CD14-positive monocyte (primary cell): Measurements from ENCODE around the gene NIT1. TPM values are rescaled to one million over a fixed set of nuclear protein-coding genes. Genes with fewer than 3 reads are reported as not detected.

Experiments used
- DNase-seq, 3 donors: peaks; one replicate each; pipeline ENCODE4 v3.0.0-alpha.2; 2011 to 2022
- H2AFZ ChIP-seq: 2 replicates; pipeline ENCODE4 v1.6.0; 2012; ENCODE audit warnings: mild to moderate bottlenecking, low read depth, low read length, inconsistent platforms; ENCODE audit not compliant: insufficient read depth, poor library complexity, severe bottlenecking
- H3K27ac ChIP-seq, 2 donors: 1 replicate in 1 of 2; 2 replicates in 1 of 2; pipeline ENCODE4 v1.5.1; 2012 to 2013; ENCODE audit warnings: low read length in 2 of 2, control low read depth in 1 of 2, inconsistent platforms in 1 of 2, low read depth in 1 of 2, mild to moderate bottlenecking in 1 of 2
- H3K27me3 ChIP-seq, 2 donors: one replicate each; pipeline versions ENCODE4 v1.6.0 to v1.6.1; 2011 to 2013; ENCODE audit warnings: low read length in 2 of 2; ENCODE audit not compliant: control insufficient read depth in 2 of 2, insufficient read depth in 2 of 2
- H3K36me3 ChIP-seq, 2 donors: replicated peaks in 1 of 2; 1 replicate in 1 of 2; 2 replicates in 1 of 2; pipeline versions ENCODE4 v1.5.1 to v1.6.1; 2012 to 2013; ENCODE audit warnings: low read length in 2 of 2, control low read depth in 1 of 2, inconsistent platforms in 1 of 2, mild to moderate bottlenecking in 1 of 2; ENCODE audit not compliant: insufficient read depth in 2 of 2, control insufficient read depth in 1 of 2
- H3K4me1 ChIP-seq, 2 donors: 1 replicate in 1 of 2; 2 replicates in 1 of 2; pipeline versions ENCODE4 v1.5.1 to v1.6.1; 2012 to 2013; ENCODE audit warnings: low read length in 2 of 2, control low read depth in 1 of 2, inconsistent platforms in 1 of 2, mild to moderate bottlenecking in 1 of 2, moderate library complexity in 1 of 2; ENCODE audit not compliant: insufficient read depth in 2 of 2, control insufficient read depth in 1 of 2
- H3K4me2 ChIP-seq: replicated peaks from 2 replicates; pipeline ENCODE3; 2012; ENCODE audit warnings: low read length, moderate library complexity, mild to moderate bottlenecking; ENCODE audit not compliant: poor library complexity, severe bottlenecking; ENCODE audit errors: extremely low read depth
- H3K4me3 ChIP-seq, 3 experiments: fragments of 200-600 bp in 1 of 3; sonication (generic) in 1 of 3; replicated peaks in 1 of 3; 1 replicate in 2 of 3; 2 replicates in 1 of 3; pipeline ENCODE4 v1.5.1; 2011 to 2013; ENCODE audit warnings: low read length in 3 of 3, mild to moderate bottlenecking in 3 of 3, control low read depth in 2 of 3, low read depth in 2 of 3, inconsistent platforms in 1 of 3, moderate library complexity in 1 of 3
- H3K79me2 ChIP-seq: 2 replicates; pipeline ENCODE4 v1.6.0; 2012; ENCODE audit warnings: mild to moderate bottlenecking, control low read depth, inconsistent platforms, low read length, moderate library complexity; ENCODE audit not compliant: insufficient read depth
- H3K9ac ChIP-seq: 2 replicates; pipeline ENCODE4 v1.6.0; 2017; ENCODE audit warnings: low read length, mild to moderate bottlenecking; ENCODE audit not compliant: insufficient read depth, poor library complexity, severe bottlenecking
- H3K9me3 ChIP-seq, 2 donors: replicated peaks in 1 of 2; 1 replicate in 1 of 2; 2 replicates in 1 of 2; pipeline versions ENCODE4 v1.5.1 to v1.6.1; 2012 to 2013; ENCODE audit warnings: low read length in 2 of 2, control low read depth in 1 of 2; ENCODE audit not compliant: control insufficient read depth in 1 of 2, insufficient read depth in 1 of 2
- H4K20me1 ChIP-seq: 2 replicates; pipeline ENCODE4 v1.6.0; 2012; ENCODE audit warnings: mild to moderate bottlenecking, low read length, control low read depth, moderate library complexity; ENCODE audit not compliant: insufficient read depth
- H3K27ac Mint-ChIP-seq, 7 donors: one replicate each; pipeline ENCODE4 v1.8.0; 2020; ENCODE audit warnings: mild to moderate bottlenecking in 7 of 7, mixed read lengths in 7 of 7, moderate library complexity in 6 of 7, inconsistent platforms in 2 of 7
- H3K27me3 Mint-ChIP-seq, 3 donors: one replicate each; pipeline ENCODE4 v1.8.0; 2021 to 2022; ENCODE audit warnings: low read depth in 3 of 3, mild to moderate bottlenecking in 3 of 3, mixed read lengths in 3 of 3, moderate library complexity in 3 of 3, inconsistent platforms in 1 of 3
- H3K36me3 Mint-ChIP-seq, 2 donors: one replicate each; pipeline ENCODE4 v1.8.0; 2020; ENCODE audit warnings: mixed read lengths in 2 of 2, inconsistent platforms in 1 of 2, mild to moderate bottlenecking in 1 of 2
- H3K4me1 Mint-ChIP-seq: one replicate; pipeline ENCODE4 v1.8.0; 2020; ENCODE audit warnings: mild to moderate bottlenecking, mixed read lengths
- H3K4me3 Mint-ChIP-seq, 2 donors: one replicate each; pipeline ENCODE4 v1.8.0; 2020; ENCODE audit warnings: mild to moderate bottlenecking in 2 of 2, mixed read lengths in 2 of 2, moderate library complexity in 1 of 2
- H3K9me3 Mint-ChIP-seq, 7 donors: one replicate each; pipeline ENCODE4 v1.8.0; 2020 to 2022; ENCODE audit warnings: mixed read lengths in 7 of 7, mild to moderate bottlenecking in 6 of 7, moderate library complexity in 6 of 7, inconsistent platforms in 2 of 7
- WGBS: methylation state at CpG from one replicate; pipeline ENCODE4 v1.1.5; 2013; ENCODE audit warnings: missing lambda C conversion rate; ENCODE audit not compliant: insufficient coverage; 5-methylcytosine and 5-hydroxymethylcytosine counted together
- intact Hi-C, 2 donors: fragments of 100-400 bp; cut with micrococcal nuclease; formaldehyde crosslinking; loops; one replicate each; pipeline versions ENCODE4 v1.15.0 to v1.15.1; 2023
- polyA plus RNA-seq, 3 donors: library from polyadenylated mRNA; depleted of rRNA in 1 of 3; unstranded in 2 of 3; stranded (reverse) in 1 of 3; fragments of 300-500 nt in 2 of 3; fragments of >200 nt in 1 of 3; fragmentation: Illumina TruSeq in 2 of 3; gene quantifications; 1 replicate in 2 of 3; 2 replicates in 1 of 3; pipeline ENCODE4 v1.2.3, GENCODE V29; 2012 to 2021
- TF ChIP-seq, protein P1 (sequence below): fragments of 200-600 bp; IDR thresholded peaks from one replicate; pipeline ENCODE4 v1.8.0; 2022; ENCODE audit warnings: antibody characterized with exemption, mild to moderate bottlenecking

NIT1 gene
- polyA plus RNA-seq, 3 donors = 28.4 to 84.7 (median 35.7) TPM

DNA sequence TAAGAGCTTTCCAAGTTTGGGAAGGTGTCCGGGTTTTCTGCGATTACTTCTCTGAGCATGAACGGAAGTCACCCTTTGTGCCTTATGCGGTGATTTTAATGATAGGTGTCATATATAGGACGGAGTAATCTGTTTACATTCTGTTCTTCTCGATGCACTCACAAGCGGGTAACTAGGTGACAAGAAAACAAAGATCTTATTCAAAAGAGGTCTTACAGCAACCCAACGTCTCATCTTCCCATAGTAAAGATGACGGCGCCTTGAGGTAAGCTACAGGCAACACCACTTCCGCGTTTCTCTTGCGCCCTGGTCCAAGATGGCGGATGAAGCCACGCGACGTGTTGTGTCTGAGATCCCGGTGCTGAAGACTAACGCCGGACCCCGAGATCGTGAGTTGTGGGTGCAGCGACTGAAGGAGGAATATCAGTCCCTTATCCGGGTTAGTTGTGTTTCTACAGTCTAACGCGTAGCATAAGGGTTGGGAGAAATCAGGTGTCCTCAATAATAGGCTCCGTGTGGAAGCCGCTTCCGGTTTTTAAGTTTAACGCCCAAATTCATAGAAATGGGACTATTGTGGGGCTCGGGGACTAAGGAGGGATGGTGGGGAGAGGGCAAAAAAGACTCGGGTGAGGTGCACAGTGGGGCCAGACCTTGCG, 35.9 kb downstream of the NIT1 start, which contains the start of gene UFC1:
TSS of gene UFC1 (plus strand) at position 297 of the 656 bp plus-strand sequence. CDS start at position 317, 20 bp downstream.
- Histone ChIP-seq H3K4me2 (peak within 1 kb of the TSS; percentile 81), H3K27ac (peak within 1 kb of the TSS; percentile 96 to 98), H3K79me2 (peaks cover 20% of the 10 kb centered on the region), H3K9ac (peak within 1 kb of the TSS; percentile 88), H3K36me3 (peaks cover 17 to 20% of the 10 kb centered on the region in 2 donors), H3K4me3 (peak within 1 kb of the TSS; percentile 80 to 98 (median 95)), H2AFZ (peak within 1 kb of the TSS; percentile 87), H3K27me3 (no peaks in the 10 kb centered on the region), H3K9me3 (no peaks in the 10 kb centered on the region), H3K4me1 (peaks cover 16 to 22% of the 10 kb centered on the region in 2 donors), H4K20me1 (no peaks in the 10 kb centered on the region)
- Mint-ChIP-seq H3K27ac (peak within 1 kb of the TSS; percentile 98 to 100 (median 100)), H3K4me3 (peak within 1 kb of the TSS; percentile 94 to 98), H3K27me3 (no peaks in the 10 kb centered on the region), H3K36me3 (peaks cover 10 to 24% of the 10 kb centered on the region in 2 donors), H3K4me1 (peaks cover 23% of the 10 kb centered on the region), H3K9me3 (no peaks in the 10 kb centered on the region)
- TF ChIP-seq, protein P1, sequence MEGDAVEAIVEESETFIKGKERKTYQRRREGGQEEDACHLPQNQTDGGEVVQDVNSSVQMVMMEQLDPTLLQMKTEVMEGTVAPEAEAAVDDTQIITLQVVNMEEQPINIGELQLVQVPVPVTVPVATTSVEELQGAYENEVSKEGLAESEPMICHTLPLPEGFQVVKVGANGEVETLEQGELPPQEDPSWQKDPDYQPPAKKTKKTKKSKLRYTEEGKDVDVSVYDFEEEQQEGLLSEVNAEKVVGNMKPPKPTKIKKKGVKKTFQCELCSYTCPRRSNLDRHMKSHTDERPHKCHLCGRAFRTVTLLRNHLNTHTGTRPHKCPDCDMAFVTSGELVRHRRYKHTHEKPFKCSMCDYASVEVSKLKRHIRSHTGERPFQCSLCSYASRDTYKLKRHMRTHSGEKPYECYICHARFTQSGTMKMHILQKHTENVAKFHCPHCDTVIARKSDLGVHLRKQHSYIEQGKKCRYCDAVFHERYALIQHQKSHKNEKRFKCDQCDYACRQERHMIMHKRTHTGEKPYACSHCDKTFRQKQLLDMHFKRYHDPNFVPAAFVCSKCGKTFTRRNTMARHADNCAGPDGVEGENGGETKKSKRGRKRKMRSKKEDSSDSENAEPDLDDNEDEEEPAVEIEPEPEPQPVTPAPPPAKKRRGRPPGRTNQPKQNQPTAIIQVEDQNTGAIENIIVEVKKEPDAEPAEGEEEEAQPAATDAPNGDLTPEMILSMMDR = no peak
- DNase-seq = peak; percentile 87 to 92 (median 91)
- intact Hi-C loops = loop anchor here in 1 of 2 donors (5.0 kb wide), 1 partner anchor 37 kb away; the partner anchor contains the start of genes NIT1 and PFDN2
- under 1% methylated on average over 27 of the region's 33 CpGs for WGBS

DNA sequence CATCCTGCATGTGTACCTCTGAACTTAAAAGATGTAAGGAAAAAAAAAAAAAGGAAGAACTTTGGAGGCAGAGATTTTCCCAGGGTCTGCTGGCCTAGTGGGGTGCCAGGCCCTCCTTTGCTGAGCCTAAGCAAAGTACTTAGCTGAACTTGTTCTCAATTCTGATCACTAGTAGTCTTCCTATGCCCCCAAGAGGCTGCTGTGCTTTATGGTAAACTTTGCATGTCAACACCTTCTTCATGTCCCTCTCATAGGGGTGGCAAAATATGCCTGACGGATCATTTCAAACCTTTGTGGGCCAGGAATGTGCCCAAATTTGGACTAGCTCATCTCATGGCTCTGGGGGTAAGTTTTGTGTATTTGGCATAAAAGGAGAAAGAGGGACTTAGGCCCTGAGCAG, 40.0 kb downstream of the NIT1 start:
- H3K79me2 ChIP-seq = peaks cover 40% of the 10 kb centered on the region
- H3K27ac Mint-ChIP-seq = no peak overlapping the region
- H3K9me3 ChIP-seq = no peaks in the 10 kb centered on the region
- H3K9ac ChIP-seq = no peak overlapping the region
- H3K27me3 ChIP-seq = no peaks in the 10 kb centered on the region
- H3K4me3 Mint-ChIP-seq = no peak overlapping the region
- H3K9me3 Mint-ChIP-seq = no peaks in the 10 kb centered on the region
- H3K27ac ChIP-seq = no peak overlapping the region
- peaks cover 48% of the 10 kb centered on the region for H3K4me1 Mint-ChIP-seq
- H3K4me2 ChIP-seq = no peak overlapping the region
- H3K27me3 Mint-ChIP-seq = no peaks in the 10 kb centered on the region
- peaks cover 29 to 41% of the 10 kb centered on the region in 2 donors for H3K36me3 ChIP-seq
- H3K4me3 ChIP-seq = no peak overlapping the region
- DNase-seq = no peak
- no peak overlapping the region for H2AFZ ChIP-seq
- peaks cover 26 to 41% of the 10 kb centered on the region in 2 donors for H3K4me1 ChIP-seq
- 100% methylated on average over 1 of the region's 1 CpG for WGBS
- H4K20me1 ChIP-seq = no peaks in the 10 kb centered on the region
- TF ChIP-seq, protein P1 = no peak
- H3K36me3 Mint-ChIP-seq = peaks cover 27 to 48% of the 10 kb centered on the region in 2 donors
- intact Hi-C loops = no loop called here
